ENCODE data around the gene CHURC1.

The CHURC1 gene

GRCh38 chr14:64973026-64973442, 58.8 kb downstream of the CHURC1 start:
- peak overlapping the region; percentile 81; the same call in 1 of the 2 replicates for H3K4me3 ChIP-seq (ENCODE audit: low read depth, low read length)
- H3K4me1 ChIP-seq (ENCODE audit: control insufficient read depth, insufficient read depth, low read length), result peaks cover 52% of the 10 kb centered on the region
- H3K27me3 ChIP-seq (ENCODE audit: control insufficient read depth, insufficient read depth, low read length), result peaks cover 12% of the 10 kb centered on the region; the same call in 1 of the 2 replicates
- no peak overlapping the region for H3K27ac ChIP-seq (ENCODE audit: low read depth, low read length)
- no peaks in the 10 kb centered on the region for H3K36me3 ChIP-seq (ENCODE audit: control insufficient read depth, insufficient read depth, low read length)
- no peak overlapping the region for H3K9ac ChIP-seq (ENCODE audit: low read depth, low read length)
- no peaks in the 10 kb centered on the region for H3K9me3 ChIP-seq (ENCODE audit: control insufficient read depth, insufficient read depth, low read length)

- no peak overlapping the region for H3K27ac ChIP-seq (ENCODE audit: low read depth, low read length)
- peaks cover 12% of the 10 kb centered on the region; the same call in 1 of the 2 replicates for H3K27me3 ChIP-seq (ENCODE audit: control insufficient read depth, insufficient read depth, low read length)
- no peak overlapping the region for H3K4me3 ChIP-seq (ENCODE audit: low read depth, low read length)
- peaks cover 44% of the 10 kb centered on the region for H3K4me1 ChIP-seq (ENCODE audit: control insufficient read depth, insufficient read depth, low read length)
- no peak overlapping the region for H3K9ac ChIP-seq (ENCODE audit: low read depth, low read length)
- H3K9me3 ChIP-seq (ENCODE audit: control insufficient read depth, insufficient read depth, low read length), result no peaks in the 10 kb centered on the region
- no peaks in the 10 kb centered on the region for H3K36me3 ChIP-seq (ENCODE audit: control insufficient read depth, insufficient read depth, low read length)
These were observed 59.6 kb downstream of the CHURC1 start for GRCh38 chr14:64973826-64974225.

- Histone ChIP-seq H3K27me3 (ENCODE audit: control insufficient read depth, insufficient read depth, low read length) (peaks cover 12% of the 10 kb centered on the region; the same call in 1 of the 2 replicates), H3K4me1 (ENCODE audit: control insufficient read depth, insufficient read depth, low read length) (peaks cover 40% of the 10 kb centered on the region), H3K4me3 (ENCODE audit: low read depth, low read length) (no peak overlapping the region), H3K9me3 (ENCODE audit: control insufficient read depth, insufficient read depth, low read length) (no peaks in the 10 kb centered on the region), H3K27ac (ENCODE audit: low read depth, low read length) (peak overlapping the region; percentile 85), H3K9ac (ENCODE audit: low read depth, low read length) (no peak overlapping the region), H3K36me3 (ENCODE audit: control insufficient read depth, insufficient read depth, low read length) (no peaks in the 10 kb centered on the region)
These were observed 60.3 kb downstream of the CHURC1 start for GRCh38 chr14:64974563-64974962.

- H3K9ac ChIP-seq (ENCODE audit: low read depth, low read length), result no peak overlapping the region
- H3K4me3 ChIP-seq (ENCODE audit: low read depth, low read length), result no peak overlapping the region
- no peaks in the 10 kb centered on the region for H3K9me3 ChIP-seq (ENCODE audit: control insufficient read depth, insufficient read depth, low read length)
- no peaks in the 10 kb centered on the region for H3K36me3 ChIP-seq (ENCODE audit: control insufficient read depth, insufficient read depth, low read length)
- peaks cover 18% of the 10 kb centered on the region for H3K4me1 ChIP-seq (ENCODE audit: control insufficient read depth, insufficient read depth, low read length)
- H3K27me3 ChIP-seq (ENCODE audit: control insufficient read depth, insufficient read depth, low read length), result no peaks in the 10 kb centered on the region
- peak overlapping the region; percentile 71 for H3K27ac ChIP-seq (ENCODE audit: low read depth, low read length)
These were observed 65.2 kb downstream of the CHURC1 start for GRCh38 chr14:64979336-64980074.

- Histone ChIP-seq H3K36me3 (ENCODE audit: control insufficient read depth, insufficient read depth, low read length) (no peaks in the 10 kb centered on the region), H3K27me3 (ENCODE audit: control insufficient read depth, insufficient read depth, low read length) (peaks cover 5% of the 10 kb centered on the region; the same call in 1 of the 2 replicates), H3K9ac (ENCODE audit: low read depth, low read length) (no peak overlapping the region), H3K4me1 (ENCODE audit: control insufficient read depth, insufficient read depth, low read length) (peaks cover 16% of the 10 kb centered on the region), H3K9me3 (ENCODE audit: control insufficient read depth, insufficient read depth, low read length) (no peaks in the 10 kb centered on the region), H3K27ac (ENCODE audit: low read depth, low read length) (no peak overlapping the region), H3K4me3 (ENCODE audit: low read depth, low read length) (peak overlapping the region; percentile 51)
These were observed 69.4 kb downstream of the CHURC1 start for GRCh38 chr14:64983439-64984310.
